ENCODE measurements around the gene CDC42. TPM values are rescaled to one million over a fixed set of nuclear protein-coding genes. Genes with fewer than 3 reads are reported as not detected.

The CDC42 gene
- total and polyA plus RNA-seq, 9 of the 15 experiments (the other 6 are each of a cell fraction or from before 2014, with no cell fraction given), result 186 to 398 (median 325) TPM

DNA sequence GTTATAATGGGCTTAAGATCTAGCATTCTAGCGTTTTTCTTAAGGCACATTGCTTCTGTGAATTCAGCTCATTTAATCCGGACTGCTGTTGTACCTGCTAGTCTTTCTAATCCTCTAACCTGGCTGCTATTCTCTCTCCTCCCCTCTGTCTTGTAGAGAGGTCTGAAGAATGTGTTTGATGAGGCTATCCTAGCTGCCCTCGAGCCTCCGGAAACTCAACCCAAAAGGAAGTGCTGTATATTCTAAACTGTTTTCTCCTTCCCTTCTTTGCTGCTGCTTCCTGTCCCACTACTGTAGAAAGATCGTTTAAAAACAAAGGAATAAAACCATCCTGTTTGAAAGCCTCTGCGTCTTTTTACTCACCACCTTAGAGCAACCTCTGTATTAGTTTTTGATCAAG, 37.3 kb downstream of the CDC42 start:
- peaks cover 86% of the 10 kb centered on the region for H3K36me3 ChIP-seq (ENCODE audit: control insufficient read depth, insufficient read depth, low read length)
- no TSS peak for BruUV-seq (replicated peaks)
- FAIRE-seq, result no peak
- intact Hi-C loops (cut with micrococcal nuclease), result loop anchor here (5.0 kb wide), 1 partner anchor 62 kb away; no protein-coding TSS in a partner anchor
- CTCF ChIA-PET (ENCODE audit: low intra/inter-chr PET ratio), result no interaction called here
- no peaks in the 10 kb centered on the region for H3K27me3 ChIP-seq (ENCODE audit: control insufficient read depth in 2 of 2, insufficient read depth in 2 of 2, low read length in 2 of 2)
- no peak for DNase-seq (ENCODE audit: extremely low read depth in 1 of 4, low spot score in 3 of 4)
- no peak; the same call in 2 of the 3 replicates for ATAC-seq
- H3K9me3 ChIP-seq (replicated peaks; ENCODE audit: control insufficient read depth, insufficient read depth, low read depth, low read length), result no peaks in the 10 kb centered on the region
- POLR2A ChIA-PET, result interaction anchor here (1.1 to 1.3 kb wide), 2 partner anchors 9 to 309 kb away, joined by 3 read pairs; no protein-coding TSS in a partner anchor
- H3K4me2 ChIP-seq (ENCODE audit: insufficient read depth, low read length), result no peak overlapping the region
- no peak overlapping the region for H2AFZ ChIP-seq (ENCODE audit: low read depth, low read length)
- peaks cover 3% of the 10 kb centered on the region for H3K9me1 ChIP-seq (ENCODE audit: control insufficient read depth, insufficient read depth, low read length)
- peak overlapping the region; percentile 23; the same call in 1 of the 3 replicates for H3K27ac ChIP-seq (ENCODE audit: extremely low read depth, low read depth, low read length)
- H3K79me2 ChIP-seq (ENCODE audit: control insufficient read depth, insufficient read depth, low read length), result peaks cover 71% of the 10 kb centered on the region
- in situ Hi-C loops (cut with MboI), result no loop called here
- peaks cover 13% of the 10 kb centered on the region for H4K20me1 ChIP-seq (replicated peaks; ENCODE audit: control insufficient read depth, insufficient read depth, low read length)
- peaks cover 0 to 5% of the 10 kb centered on the region in 2 experiments; a peak in 1 of 5 replicates for H3K4me1 ChIP-seq (replicated peaks in 1 of 2; ENCODE audit: control insufficient read depth in 2 of 2, insufficient read depth in 2 of 2, low read length in 2 of 2)
- WGBS (ENCODE audit: insufficient coverage, low coverage, missing lambda C conversion rate), result 76% methylated on average over 6 of the region's 6 CpGs
- H3K4me3 ChIP-seq, result no peak overlapping the region
- no peak overlapping the region for H3K9ac ChIP-seq (ENCODE audit: insufficient read depth in 1 of 2, low read depth in 2 of 2, low read length in 2 of 2)
- TF ChIP-seq, protein P1, sequence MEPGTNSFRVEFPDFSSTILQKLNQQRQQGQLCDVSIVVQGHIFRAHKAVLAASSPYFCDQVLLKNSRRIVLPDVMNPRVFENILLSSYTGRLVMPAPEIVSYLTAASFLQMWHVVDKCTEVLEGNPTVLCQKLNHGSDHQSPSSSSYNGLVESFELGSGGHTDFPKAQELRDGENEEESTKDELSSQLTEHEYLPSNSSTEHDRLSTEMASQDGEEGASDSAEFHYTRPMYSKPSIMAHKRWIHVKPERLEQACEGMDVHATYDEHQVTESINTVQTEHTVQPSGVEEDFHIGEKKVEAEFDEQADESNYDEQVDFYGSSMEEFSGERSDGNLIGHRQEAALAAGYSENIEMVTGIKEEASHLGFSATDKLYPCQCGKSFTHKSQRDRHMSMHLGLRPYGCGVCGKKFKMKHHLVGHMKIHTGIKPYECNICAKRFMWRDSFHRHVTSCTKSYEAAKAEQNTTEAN (CRISPR knock-in tag; IDR thresholded peaks at IDR 0.05), result no peak
- TF ChIP-seq RBM25 (IDR thresholded peaks at IDR 0.05; ENCODE audit: low read depth, low read length, severe bottlenecking), result no peak
- TF ChIP-seq, protein P2, sequence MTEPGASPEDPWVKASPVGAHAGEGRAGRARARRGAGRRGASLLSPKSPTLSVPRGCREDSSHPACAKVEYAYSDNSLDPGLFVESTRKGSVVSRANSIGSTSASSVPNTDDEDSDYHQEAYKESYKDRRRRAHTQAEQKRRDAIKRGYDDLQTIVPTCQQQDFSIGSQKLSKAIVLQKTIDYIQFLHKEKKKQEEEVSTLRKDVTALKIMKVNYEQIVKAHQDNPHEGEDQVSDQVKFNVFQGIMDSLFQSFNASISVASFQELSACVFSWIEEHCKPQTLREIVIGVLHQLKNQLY (CRISPR knock-in tag; conservative IDR thresholded peaks at IDR 0.05), result no peak
- TF ChIP-seq MEIS2 (IDR thresholded peaks at IDR 0.05; ENCODE audit: partially characterized antibody), result no peak
- TF ChIP-seq, protein P3, sequence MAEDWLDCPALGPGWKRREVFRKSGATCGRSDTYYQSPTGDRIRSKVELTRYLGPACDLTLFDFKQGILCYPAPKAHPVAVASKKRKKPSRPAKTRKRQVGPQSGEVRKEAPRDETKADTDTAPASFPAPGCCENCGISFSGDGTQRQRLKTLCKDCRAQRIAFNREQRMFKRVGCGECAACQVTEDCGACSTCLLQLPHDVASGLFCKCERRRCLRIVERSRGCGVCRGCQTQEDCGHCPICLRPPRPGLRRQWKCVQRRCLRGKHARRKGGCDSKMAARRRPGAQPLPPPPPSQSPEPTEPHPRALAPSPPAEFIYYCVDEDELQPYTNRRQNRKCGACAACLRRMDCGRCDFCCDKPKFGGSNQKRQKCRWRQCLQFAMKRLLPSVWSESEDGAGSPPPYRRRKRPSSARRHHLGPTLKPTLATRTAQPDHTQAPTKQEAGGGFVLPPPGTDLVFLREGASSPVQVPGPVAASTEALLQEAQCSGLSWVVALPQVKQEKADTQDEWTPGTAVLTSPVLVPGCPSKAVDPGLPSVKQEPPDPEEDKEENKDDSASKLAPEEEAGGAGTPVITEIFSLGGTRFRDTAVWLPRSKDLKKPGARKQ (CRISPR knock-in tag; IDR thresholded peaks at IDR 0.05), result no peak
- TF ChIP-seq ZNF324 (CRISPR knock-in tag; IDR thresholded peaks at IDR 0.05), result no peak
- no peak for TF ChIP-seq HDAC8 (tag; IDR thresholded peaks at IDR 0.05)
- no peak for TF ChIP-seq MCM2 (IDR thresholded peaks at IDR 0.05; ENCODE audit: low read depth)
- no peak for TF ChIP-seq MTF1 (CRISPR knock-in tag; IDR thresholded peaks at IDR 0.05; ENCODE audit: borderline replicate concordance)
- TF ChIP-seq, protein P4, sequence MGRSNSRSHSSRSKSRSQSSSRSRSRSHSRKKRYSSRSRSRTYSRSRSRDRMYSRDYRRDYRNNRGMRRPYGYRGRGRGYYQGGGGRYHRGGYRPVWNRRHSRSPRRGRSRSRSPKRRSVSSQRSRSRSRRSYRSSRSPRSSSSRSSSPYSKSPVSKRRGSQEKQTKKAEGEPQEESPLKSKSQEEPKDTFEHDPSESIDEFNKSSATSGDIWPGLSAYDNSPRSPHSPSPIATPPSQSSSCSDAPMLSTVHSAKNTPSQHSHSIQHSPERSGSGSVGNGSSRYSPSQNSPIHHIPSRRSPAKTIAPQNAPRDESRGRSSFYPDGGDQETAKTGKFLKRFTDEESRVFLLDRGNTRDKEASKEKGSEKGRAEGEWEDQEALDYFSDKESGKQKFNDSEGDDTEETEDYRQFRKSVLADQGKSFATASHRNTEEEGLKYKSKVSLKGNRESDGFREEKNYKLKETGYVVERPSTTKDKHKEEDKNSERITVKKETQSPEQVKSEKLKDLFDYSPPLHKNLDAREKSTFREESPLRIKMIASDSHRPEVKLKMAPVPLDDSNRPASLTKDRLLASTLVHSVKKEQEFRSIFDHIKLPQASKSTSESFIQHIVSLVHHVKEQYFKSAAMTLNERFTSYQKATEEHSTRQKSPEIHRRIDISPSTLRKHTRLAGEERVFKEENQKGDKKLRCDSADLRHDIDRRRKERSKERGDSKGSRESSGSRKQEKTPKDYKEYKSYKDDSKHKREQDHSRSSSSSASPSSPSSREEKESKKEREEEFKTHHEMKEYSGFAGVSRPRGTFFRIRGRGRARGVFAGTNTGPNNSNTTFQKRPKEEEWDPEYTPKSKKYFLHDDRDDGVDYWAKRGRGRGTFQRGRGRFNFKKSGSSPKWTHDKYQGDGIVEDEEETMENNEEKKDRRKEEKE (IDR thresholded peaks at IDR 0.05; ENCODE audit: borderline replicate concordance in 1 of 2, control insufficient read depth in 1 of 2, low read depth in 2 of 2, low read length in 1 of 2), result no peak
